Activated CD4-positive, alpha-beta memory T cell treated with anti-CD3 and anti-CD28 coated beads for 36 hours (primary cell): ENCODE results near the gene ZNF358. TPM values are rescaled to one million over a fixed set of nuclear protein-coding genes. Genes with fewer than 3 reads are reported as not detected.

Experiments
- CTCF ChIA-PET: fragments of 350-600 bp; sonication (Branson Sonifier 250); formaldehyde crosslinking; loops from one replicate; lab custom pipeline; 2021; ENCODE audit warnings: antibody characterized with exemption, inconsistent platforms; lab: Charles Lee
- POLR2A ChIA-PET: fragments of 350-600 bp; sonication (Branson Sonifier 250); formaldehyde crosslinking; loops from one replicate; lab custom pipeline; 2021; ENCODE audit warnings: antibody characterized with exemption; lab: Charles Lee
- DNase-seq: peaks from one replicate; pipeline ENCODE4 v3.0.0-alpha.2; 2020
- H3K27ac Mint-ChIP-seq: one replicate; pipeline ENCODE4 v1.8.0; 2021; ENCODE audit warnings: mixed read lengths
- H3K27me3 Mint-ChIP-seq: one replicate; pipeline ENCODE4 v1.8.0; 2021; ENCODE audit warnings: mixed read lengths
- H3K36me3 Mint-ChIP-seq: one replicate; pipeline ENCODE4 v1.8.0; 2021; ENCODE audit warnings: mixed read lengths
- H3K4me1 Mint-ChIP-seq: one replicate; pipeline ENCODE4 v1.8.0; 2021; ENCODE audit warnings: low read depth, mixed read lengths
- H3K4me3 Mint-ChIP-seq: one replicate; pipeline ENCODE4 v1.8.0; 2021; ENCODE audit warnings: mild to moderate bottlenecking, mixed read lengths
- H3K9me3 Mint-ChIP-seq: one replicate; pipeline ENCODE4 v1.8.0; 2021; ENCODE audit warnings: mixed read lengths
- intact Hi-C: fragments of 100-400 bp; cut with micrococcal nuclease; formaldehyde crosslinking; loops from one replicate; pipeline ENCODE4 v1.15.1; 2023
- total RNA-seq, 2 experiments: library from RNA; stranded (reverse); gene quantifications; one replicate each; pipeline ENCODE4 v1.2.3, GENCODE V29; 2021

ZNF358 gene
- total RNA-seq, 2 experiments from 2014 or later = 4.6 to 6.0 TPM

DNA sequence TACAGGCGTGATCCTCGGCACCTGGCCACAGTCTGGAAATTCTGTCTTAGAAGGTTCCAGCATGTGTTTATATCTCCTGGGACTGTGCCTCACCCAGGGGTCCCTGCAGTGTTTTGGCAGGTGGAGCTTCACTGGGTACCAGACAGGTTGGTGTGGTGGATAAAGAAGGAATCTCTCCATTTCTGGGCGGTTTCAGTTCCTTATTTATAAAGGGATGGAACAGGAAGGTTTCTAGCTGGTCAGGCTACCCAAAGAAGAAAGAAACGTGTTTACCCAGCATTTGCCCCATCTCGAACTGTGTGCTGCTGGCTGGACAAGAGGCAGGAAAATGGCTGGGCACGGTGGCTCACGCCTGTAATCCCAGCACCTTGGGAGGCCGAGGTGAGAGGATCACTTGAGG, 29.4 kb downstream of the ZNF358 start:
- CTCF ChIA-PET = interaction anchor here (1.2 kb wide), 1 partner anchor 23 kb away, joined by 6 read pairs; no protein-coding TSS in a partner anchor
- peak overlapping the region; percentile 45 for H3K27ac Mint-ChIP-seq
- H3K27me3 Mint-ChIP-seq = no peaks in the 10 kb centered on the region
- H3K36me3 Mint-ChIP-seq = peaks cover 26% of the 10 kb centered on the region
- no peak overlapping the region for H3K4me3 Mint-ChIP-seq
- POLR2A ChIA-PET = no interaction called here
- H3K4me1 Mint-ChIP-seq = peaks cover 14% of the 10 kb centered on the region
- no peak for DNase-seq
- no peaks in the 10 kb centered on the region for H3K9me3 Mint-ChIP-seq
- intact Hi-C loops = no loop called here

DNA sequence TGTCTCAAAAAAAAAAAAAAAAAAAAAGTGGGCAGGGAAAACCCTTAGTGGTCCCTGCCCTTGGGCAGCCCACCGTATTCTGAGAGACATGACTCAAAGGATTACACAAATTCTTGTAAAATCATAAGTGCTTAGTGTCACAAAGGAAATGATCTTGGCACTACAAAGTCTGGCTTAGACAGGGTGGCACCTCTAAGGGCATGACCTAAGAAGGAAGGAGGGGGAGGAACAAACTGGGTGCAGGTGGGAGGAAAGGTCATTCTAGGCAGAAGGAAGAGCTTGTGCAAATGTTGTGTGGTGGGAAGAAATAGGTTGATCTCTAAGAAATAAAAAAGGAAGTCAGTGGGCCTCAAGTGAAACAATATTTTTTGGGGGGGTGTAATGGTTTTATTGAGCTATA, 30.0 kb downstream of the ZNF358 start:
- DNase-seq = peak; percentile 48
- CTCF ChIA-PET = interaction anchor here (1.5 to 2.0 kb wide), 2 partner anchors 22 to 191 kb away, joined by 4 read pairs; no protein-coding TSS in a partner anchor

DNA sequence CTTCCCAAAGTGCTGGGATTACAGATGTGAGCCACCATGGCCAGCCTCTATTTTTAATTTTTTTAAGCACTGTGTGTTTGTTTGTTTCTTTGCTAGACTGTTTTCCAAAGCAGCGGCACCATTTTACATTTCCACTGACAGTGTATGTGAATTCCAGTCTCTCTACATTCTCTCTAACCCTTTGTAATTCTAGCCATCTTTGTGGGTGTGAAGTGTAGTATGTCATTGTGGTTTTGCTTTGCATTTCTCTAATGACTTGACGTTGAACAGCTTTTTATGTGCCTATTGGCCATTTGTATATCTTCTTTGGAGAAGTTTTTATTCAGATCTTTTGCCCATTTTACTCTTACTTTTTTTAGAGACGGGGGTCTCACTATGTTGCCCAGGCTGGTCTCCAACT, 31.3 kb downstream of the ZNF358 start:
- no peaks in the 10 kb centered on the region for H3K27me3 Mint-ChIP-seq
- POLR2A ChIA-PET = no interaction called here
- peaks cover 14% of the 10 kb centered on the region for H3K4me1 Mint-ChIP-seq
- peaks cover 31% of the 10 kb centered on the region for H3K36me3 Mint-ChIP-seq
- no peak overlapping the region for H3K4me3 Mint-ChIP-seq
- CTCF ChIA-PET = interaction anchor here (1.5 to 2.0 kb wide), 2 partner anchors 21 to 193 kb away, joined by 4 read pairs; no protein-coding TSS in a partner anchor
- H3K27ac Mint-ChIP-seq = no peak overlapping the region
- intact Hi-C loops = no loop called here
- DNase-seq = no peak
- no peaks in the 10 kb centered on the region for H3K9me3 Mint-ChIP-seq

More for the DNA sequence above, 30.0 kb downstream of the ZNF358 start:
- H3K27ac Mint-ChIP-seq = peak overlapping the region; percentile 72
- no peak overlapping the region for H3K4me3 Mint-ChIP-seq
- no peaks in the 10 kb centered on the region for H3K9me3 Mint-ChIP-seq
- H3K27me3 Mint-ChIP-seq = no peaks in the 10 kb centered on the region
- POLR2A ChIA-PET = no interaction called here
- H3K4me1 Mint-ChIP-seq = peaks cover 14% of the 10 kb centered on the region
- H3K36me3 Mint-ChIP-seq = peaks cover 29% of the 10 kb centered on the region
- intact Hi-C loops = no loop called here

DNA sequence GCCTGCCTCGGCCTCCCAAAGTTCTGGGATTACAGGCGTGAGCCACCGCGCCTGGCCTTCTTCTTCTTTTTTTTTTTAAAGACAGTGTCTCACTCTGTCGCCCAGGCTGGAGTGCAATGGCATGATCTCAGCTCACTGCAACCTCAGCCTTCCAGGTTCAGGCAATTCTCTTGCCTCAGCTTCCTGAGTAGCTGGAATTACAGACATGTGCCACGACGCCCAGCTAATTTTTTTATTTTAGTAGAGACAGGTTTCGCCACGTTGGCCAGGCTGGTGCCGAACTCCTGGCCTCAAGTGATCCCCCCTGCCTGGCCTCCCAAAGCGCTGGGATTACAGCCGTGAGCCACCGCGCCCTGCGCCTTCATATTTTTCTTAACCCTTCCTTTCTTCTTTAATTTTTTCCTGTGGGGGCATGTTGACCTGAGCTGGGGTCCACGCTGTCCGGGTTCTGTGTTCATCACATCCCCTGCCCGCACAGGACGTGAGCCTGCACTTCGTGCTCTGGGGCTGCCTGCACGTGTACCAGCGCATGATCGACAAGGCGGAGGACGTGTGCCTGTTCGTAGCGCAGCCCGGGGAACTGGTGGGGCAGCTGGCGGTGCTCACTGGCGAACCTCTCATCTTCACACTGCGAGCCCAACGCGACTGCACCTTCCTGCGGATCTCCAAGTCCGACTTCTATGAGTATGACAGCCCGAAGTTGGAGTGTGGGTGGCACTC, 33.7 kb downstream of the ZNF358 start:
- DNase-seq = no peak
- H3K9me3 Mint-ChIP-seq = no peaks in the 10 kb centered on the region
- peaks cover 28% of the 10 kb centered on the region for H3K36me3 Mint-ChIP-seq
- no peak overlapping the region for H3K4me3 Mint-ChIP-seq
- ChIA-PET CTCF (no interaction called here), POLR2A (no interaction called here)
- H3K4me1 Mint-ChIP-seq = peaks cover 12% of the 10 kb centered on the region
- no peak overlapping the region for H3K27ac Mint-ChIP-seq
- intact Hi-C loops = no loop called here
- no peaks in the 10 kb centered on the region for H3K27me3 Mint-ChIP-seq

DNA sequence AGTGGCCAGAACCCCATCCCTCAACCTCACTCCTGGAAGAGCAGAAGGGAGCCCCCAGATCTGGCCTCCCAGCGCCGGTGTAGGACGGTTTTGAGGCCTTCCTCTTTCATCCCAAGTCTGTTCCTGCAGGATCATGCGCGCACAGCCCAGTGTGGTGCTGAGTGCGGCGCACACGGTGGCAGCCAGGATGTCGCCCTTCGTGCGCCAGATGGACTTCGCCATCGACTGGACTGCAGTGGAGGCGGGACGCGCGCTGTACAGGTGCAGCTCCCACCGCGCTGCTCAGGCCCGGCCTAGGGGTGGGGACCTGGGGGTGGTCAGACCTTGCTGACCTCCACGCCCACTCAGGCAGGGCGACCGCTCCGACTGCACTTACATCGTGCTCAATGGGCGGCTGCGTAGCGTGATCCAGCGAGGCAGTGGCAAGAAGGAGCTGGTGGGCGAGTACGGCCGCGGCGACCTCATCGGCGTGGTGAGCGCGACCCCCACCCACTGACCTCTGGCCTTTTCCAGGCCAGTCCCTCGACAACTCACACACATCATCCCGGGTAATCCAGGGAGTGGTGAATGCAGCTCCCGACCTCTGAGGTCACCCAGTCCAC, 34.4 kb downstream of the ZNF358 start:
- no peak overlapping the region for H3K27ac Mint-ChIP-seq
- peaks cover 28% of the 10 kb centered on the region for H3K36me3 Mint-ChIP-seq
- DNase-seq = no peak
- H3K4me3 Mint-ChIP-seq = no peak overlapping the region
- H3K9me3 Mint-ChIP-seq = no peaks in the 10 kb centered on the region
- ChIA-PET POLR2A (no interaction called here), CTCF (no interaction called here)
- H3K4me1 Mint-ChIP-seq = peaks cover 11% of the 10 kb centered on the region
- H3K27me3 Mint-ChIP-seq = no peaks in the 10 kb centered on the region
- intact Hi-C loops = no loop called here

DNA sequence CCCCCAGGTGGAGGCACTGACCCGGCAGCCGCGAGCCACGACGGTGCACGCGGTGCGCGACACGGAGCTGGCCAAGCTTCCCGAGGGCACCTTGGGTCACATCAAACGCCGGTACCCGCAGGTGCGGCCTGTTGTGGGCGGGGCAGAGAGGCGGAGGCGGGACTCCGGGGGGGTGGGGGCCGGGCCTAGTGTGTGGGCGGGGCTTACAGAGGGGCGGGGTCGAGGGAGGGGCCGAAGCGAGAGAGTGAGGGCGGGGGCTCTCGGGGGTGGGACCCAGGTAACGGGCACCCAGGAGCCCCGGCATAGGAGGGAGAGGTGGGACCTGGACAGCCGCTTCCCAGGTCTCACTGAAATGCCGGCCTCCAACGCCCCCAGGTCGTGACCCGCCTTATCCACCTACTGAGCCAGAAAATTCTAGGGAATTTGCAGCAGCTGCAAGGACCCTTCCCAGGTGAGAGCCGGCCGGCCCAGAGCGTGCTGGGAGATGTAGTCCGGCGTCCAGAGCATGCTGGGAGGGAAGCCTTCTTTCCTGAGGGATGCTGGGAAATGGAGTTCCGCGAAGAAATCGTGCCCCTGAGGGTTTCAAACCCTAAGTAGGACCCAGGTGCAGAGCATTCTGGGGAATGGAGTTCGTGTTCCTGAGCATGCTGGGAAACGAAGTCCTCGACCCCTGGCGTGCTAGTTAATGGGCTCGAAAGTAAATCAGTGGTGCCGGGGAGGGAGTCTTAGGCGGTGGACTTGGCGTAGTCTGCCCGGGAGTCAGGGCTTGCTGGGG, 35.3 kb downstream of the ZNF358 start:
- DNase-seq = peak; percentile 50
- no peaks in the 10 kb centered on the region for H3K27me3 Mint-ChIP-seq
- peaks cover 24% of the 10 kb centered on the region for H3K36me3 Mint-ChIP-seq
- H3K27ac Mint-ChIP-seq = no peak overlapping the region
- peaks cover 5% of the 10 kb centered on the region for H3K4me1 Mint-ChIP-seq
- H3K4me3 Mint-ChIP-seq = no peak overlapping the region
- intact Hi-C loops = loop anchor here (1.0 kb wide), 1 partner anchor 16 kb away; the partner anchor contains the start of gene PNPLA6
- POLR2A ChIA-PET = no interaction called here
- CTCF ChIA-PET = interaction anchor here (3.4 kb wide), 1 partner anchor 17 kb away, joined by 13 read pairs; no protein-coding TSS in a partner anchor
- no peaks in the 10 kb centered on the region for H3K9me3 Mint-ChIP-seq

DNA sequence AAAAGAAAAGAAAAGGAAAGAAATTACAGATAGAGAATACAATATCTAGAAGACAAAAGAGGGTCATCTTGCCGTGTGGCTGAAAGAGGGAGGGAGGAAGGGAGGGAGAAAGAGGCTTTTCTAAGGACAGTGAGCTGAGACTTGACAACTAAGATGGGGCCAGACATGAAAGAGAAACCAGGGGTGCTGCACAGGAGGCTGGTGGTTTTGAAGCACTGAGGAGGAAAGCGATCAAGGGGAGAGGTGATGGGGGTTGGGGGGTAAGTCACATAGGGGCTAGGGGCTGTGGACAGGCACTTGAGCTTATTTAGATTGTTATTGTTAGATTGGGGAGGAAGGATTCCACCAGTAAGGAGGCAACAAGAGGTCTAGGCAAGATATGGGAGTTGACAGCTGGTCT, 36.9 kb downstream of the ZNF358 start:
- intact Hi-C loops = no loop called here
- CTCF ChIA-PET = interaction anchor here (3.4 kb wide), 1 partner anchor 16 kb away, joined by 13 read pairs; no protein-coding TSS in a partner anchor
- DNase-seq = no peak
- POLR2A ChIA-PET = no interaction called here
- H3K4me3 Mint-ChIP-seq = no peak overlapping the region
- no peaks in the 10 kb centered on the region for H3K9me3 Mint-ChIP-seq
- H3K4me1 Mint-ChIP-seq = no peaks in the 10 kb centered on the region
- no peaks in the 10 kb centered on the region for H3K27me3 Mint-ChIP-seq
- no peak overlapping the region for H3K27ac Mint-ChIP-seq
- H3K36me3 Mint-ChIP-seq = peaks cover 33% of the 10 kb centered on the region

DNA sequence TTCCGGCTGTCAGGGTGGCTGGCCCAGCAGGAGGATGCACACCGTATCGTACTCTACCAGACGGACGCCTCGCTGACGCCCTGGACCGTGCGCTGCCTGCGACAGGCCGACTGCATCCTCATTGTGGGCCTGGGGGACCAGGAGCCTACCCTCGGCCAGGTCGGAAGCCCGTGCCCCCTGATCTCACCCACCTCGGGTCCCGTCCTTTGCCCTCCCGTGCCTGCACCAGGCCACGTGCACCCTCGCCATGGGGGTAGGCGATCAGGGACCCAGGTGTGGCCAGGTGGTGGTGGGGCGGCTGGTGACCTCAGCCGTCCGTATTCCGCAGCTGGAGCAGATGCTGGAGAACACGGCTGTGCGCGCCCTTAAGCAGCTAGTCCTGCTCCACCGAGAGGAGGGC, 38.7 kb downstream of the ZNF358 start:
- Mint-ChIP-seq H3K4me1 (no peaks in the 10 kb centered on the region), H3K9me3 (no peaks in the 10 kb centered on the region), H3K27ac (no peak overlapping the region), H3K27me3 (no peaks in the 10 kb centered on the region), H3K4me3 (no peak overlapping the region), H3K36me3 (peaks cover 45% of the 10 kb centered on the region)
- POLR2A ChIA-PET = interaction anchor here (0.6 kb wide), 1 partner anchor 693 kb away, joined by 5 read pairs; no protein-coding TSS in a partner anchor
- intact Hi-C loops = no loop called here
- CTCF ChIA-PET = interaction anchor here (1.5 kb wide), 1 partner anchor 14 kb away, joined by 9 read pairs; no protein-coding TSS in a partner anchor
- DNase-seq = no peak

DNA sequence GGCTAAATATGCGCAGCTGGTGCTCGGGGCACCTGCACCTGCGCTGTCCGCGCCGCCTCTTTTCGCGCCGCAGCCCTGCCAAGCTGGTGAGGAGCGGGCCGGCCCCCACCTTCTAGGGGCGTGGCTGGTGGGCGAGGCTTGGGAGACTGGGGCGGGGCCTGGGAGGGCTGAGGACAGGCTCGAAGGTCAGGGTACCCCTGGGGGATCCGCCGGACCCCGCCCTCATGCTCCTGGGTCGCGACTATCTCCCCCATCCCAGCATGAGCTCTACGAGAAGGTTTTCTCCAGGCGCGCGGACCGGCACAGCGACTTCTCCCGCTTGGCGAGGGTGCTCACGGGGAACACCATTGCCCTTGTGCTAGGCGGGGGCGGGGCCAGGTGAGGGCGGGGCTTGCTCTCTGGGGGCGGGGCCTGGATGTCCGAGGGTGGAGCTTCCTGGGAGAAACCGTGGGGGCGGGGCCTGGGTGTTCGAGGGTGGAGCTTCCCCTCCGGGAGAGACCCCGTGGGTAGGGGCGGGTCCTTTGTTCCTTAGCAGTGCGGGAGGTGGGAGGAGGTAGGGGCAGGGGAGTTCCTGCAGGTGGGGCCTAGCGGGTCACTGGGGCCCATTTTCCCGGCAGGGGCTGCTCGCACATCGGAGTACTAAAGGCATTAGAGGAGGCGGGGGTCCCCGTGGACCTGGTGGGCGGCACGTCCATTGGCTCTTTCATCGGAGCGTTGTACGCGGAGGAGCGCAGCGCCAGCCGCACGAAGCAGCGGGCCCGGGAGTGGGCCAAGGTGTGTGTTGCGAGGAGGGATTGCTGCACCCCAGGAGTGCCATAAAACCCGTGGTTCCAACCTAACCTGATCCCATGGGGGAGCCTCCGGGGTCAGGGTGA, 39.3 kb downstream of the ZNF358 start:
- POLR2A ChIA-PET = no interaction called here
- Mint-ChIP-seq H3K4me3 (no peak overlapping the region), H3K9me3 (peaks cover 1% of the 10 kb centered on the region), H3K4me1 (no peaks in the 10 kb centered on the region), H3K27ac (no peak overlapping the region), H3K36me3 (peaks cover 43% of the 10 kb centered on the region), H3K27me3 (no peaks in the 10 kb centered on the region)
- intact Hi-C loops = no loop called here
- peak; percentile 45 for DNase-seq
- CTCF ChIA-PET = interaction anchor here (1.5 kb wide), 1 partner anchor 13 kb away, joined by 9 read pairs; no protein-coding TSS in a partner anchor

DNA sequence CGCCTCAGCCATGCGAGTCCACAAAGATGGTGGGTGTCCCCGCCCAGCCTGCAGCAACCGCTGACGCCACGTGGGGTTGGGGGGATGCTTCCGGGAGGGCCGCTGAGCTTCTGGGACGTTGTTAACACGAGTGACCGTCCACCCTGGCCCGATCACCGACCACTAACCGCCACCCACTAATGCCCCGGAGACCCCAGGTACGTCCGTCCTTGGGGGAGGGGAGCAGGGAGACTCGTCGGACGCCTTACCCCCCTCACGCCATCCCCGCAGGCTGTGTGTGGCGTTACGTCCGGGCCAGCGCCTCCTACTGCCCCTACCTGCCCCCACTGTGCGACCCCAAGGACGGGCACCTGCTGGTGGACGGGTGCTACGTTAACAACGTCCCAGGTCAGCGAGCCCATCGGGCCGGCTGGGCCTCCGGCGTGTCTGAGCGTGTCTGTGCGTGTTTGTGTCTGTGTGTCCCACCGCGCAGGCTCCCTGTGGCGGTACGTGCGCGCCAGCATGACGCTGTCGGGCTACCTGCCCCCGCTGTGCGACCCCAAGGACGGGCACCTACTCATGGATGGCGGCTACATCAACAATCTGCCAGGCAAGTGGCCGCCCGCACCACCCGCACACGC, 40.9 kb downstream of the ZNF358 start:
- Mint-ChIP-seq H3K27me3 (no peaks in the 10 kb centered on the region), H3K36me3 (peaks cover 37% of the 10 kb centered on the region), H3K4me3 (no peak overlapping the region), H3K4me1 (no peaks in the 10 kb centered on the region), H3K9me3 (peaks cover 3% of the 10 kb centered on the region), H3K27ac (no peak overlapping the region)
- ChIA-PET CTCF (no interaction called here), POLR2A (no interaction called here)
- intact Hi-C loops = no loop called here
- DNase-seq = no peak

DNA sequence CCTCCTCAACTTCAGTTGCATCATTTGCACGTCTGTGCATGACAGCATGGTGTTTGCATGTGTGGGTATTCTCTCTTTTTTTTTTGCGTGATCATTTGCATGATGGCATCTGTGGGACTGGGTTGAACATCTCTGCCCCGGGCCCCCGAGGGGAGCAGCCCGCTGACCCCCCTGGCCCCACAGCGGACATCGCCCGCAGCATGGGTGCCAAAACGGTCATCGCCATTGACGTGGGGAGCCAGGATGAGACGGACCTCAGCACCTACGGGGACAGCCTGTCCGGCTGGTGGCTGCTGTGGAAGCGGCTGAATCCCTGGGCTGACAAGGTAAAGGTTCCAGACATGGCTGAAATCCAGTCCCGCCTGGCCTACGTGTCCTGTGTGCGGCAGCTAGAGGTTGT, 42.8 kb downstream of the ZNF358 start:
- CTCF ChIA-PET = interaction anchor here (2.3 kb wide), 1 partner anchor 10 kb away, joined by 14 read pairs; no protein-coding TSS in a partner anchor
- POLR2A ChIA-PET = no interaction called here
- peaks cover 32% of the 10 kb centered on the region for H3K36me3 Mint-ChIP-seq

More for the DNA sequence above, 42.8 kb downstream of the ZNF358 start:
- intact Hi-C loops = no loop called here
- no peak for DNase-seq
- Mint-ChIP-seq H3K27ac (no peak overlapping the region), H3K4me3 (no peak overlapping the region), H3K27me3 (no peaks in the 10 kb centered on the region), H3K4me1 (no peaks in the 10 kb centered on the region), H3K9me3 (peaks cover 3% of the 10 kb centered on the region)
